Measurements from ENCODE around the gene ABCC11.
"Not testable (repeated sequence)": the region's sequence is repeated elsewhere in the genome, so short reads cannot be mapped to it uniquely, and the experiment has no call there.

ABCC11 gene

DNA sequence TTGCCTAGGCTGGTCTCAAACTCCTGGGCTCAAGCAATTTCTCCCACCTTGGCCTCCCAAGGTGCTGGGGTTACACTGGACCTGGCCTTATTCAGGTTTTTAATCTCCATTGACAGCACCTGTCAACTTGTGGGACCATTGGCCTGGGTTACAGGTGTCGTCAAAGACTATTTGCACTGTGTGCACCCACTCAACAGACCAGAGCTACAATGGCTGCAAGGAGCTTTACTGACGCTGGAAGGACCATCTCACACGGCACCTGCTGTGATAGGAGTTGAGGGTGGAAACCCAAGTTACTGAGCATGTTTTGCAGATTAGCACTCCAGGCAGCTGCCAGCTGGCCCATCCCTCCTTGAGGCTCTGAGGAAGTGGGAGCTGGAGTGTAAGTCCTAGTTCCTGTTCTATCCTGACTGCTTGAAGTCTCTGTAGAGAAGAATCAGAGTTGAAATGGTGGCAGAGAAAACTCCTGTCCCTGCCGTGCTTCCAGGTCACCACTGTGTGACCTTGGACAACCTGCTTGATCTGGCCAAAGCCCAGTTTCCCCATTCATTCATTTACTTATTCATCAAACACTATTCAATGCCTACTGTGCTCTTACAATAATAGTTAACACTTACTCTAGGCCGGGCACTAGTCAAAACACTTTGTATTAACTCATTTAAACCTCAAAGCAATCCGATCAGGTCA, 45.7 kb downstream of the ABCC11 start:
- no peak for DNase-seq

- DNase-seq = no peak
Observed at GRCh38 chr16:48197294-48197693, 50.0 kb downstream of the ABCC11 start.

- peak; percentile 6 for DNase-seq
Observed at GRCh38 chr16:48194828-48195556, 52.3 kb downstream of the ABCC11 start.

- DNase-seq = no peak
Observed at GRCh38 chr16:48193846-48194245, 53.5 kb downstream of the ABCC11 start.

DNA sequence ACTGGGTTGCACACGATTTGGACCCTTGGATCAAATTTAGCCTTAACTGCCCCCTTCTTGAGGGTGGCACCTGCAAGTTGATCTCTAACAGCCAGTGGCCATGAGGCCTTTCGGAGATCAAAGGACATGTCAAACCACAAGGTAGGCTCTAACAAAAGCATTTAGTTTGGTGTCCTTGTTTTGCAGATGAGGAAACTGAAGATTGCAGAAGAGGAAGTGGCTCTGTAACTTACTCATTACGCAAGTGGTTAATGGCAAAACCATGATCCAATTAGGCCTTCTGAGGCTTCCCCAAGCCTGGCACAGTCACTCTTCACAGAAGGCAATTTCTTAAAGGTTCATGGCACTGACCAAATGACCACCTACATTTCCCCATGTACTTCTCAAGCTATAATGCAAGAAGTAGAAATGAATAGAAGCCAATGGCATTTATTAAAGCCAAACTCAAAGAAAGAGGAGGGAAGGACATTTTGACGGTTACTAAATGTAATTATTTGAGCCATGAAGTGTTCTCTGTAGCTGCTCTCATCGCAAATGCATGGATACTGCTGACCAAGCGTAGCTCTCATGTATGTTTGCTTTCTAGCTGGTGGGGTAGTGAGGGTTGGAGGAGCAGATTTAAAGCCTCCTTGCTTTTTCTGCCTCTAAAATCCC, 58.8 kb downstream of the ABCC11 start:
- DNase-seq = no peak

DNA sequence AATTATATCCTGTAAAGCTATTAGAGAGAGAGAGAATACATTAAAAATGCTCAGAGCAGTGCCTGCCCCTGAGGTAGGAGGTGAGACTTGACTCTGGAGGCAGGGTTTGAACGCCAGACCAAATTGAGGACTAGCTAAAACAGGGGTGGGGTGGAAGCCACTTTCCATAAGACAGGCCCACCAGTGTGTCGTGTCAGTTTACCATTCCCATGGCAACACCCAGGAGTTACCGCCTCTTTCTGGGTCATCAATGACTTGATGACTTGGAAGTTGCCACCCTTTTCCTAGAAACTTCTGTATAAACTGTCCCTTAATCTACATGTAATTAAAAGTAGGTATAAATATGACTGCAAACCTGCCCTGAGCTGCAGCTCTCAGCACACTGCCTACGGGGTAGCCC, 59.6 kb downstream of the ABCC11 start:
- DNase-seq = no peak

GRCh38 chr16:48184681-48185080, 62.7 kb downstream of the ABCC11 start:
- DNase-seq = no peak

GRCh38 chr16:48182979-48183537, 64.3 kb downstream of the ABCC11 start:
- DNase-seq = no peak

- DNase-seq = not testable (repeated sequence)
Observed at GRCh38 chr16:48181746-48182520, 65.4 kb downstream of the ABCC11 start.

GRCh38 chr16:48180868-48181480, 66.4 kb downstream of the ABCC11 start:
- no peak for DNase-seq

GRCh38 chr16:48176635-48177408, 70.5 kb downstream of the ABCC11 start:
- no peak for DNase-seq

GRCh38 chr16:48173889-48174288, 73.5 kb downstream of the ABCC11 start:
- no peak for DNase-seq

DNA sequence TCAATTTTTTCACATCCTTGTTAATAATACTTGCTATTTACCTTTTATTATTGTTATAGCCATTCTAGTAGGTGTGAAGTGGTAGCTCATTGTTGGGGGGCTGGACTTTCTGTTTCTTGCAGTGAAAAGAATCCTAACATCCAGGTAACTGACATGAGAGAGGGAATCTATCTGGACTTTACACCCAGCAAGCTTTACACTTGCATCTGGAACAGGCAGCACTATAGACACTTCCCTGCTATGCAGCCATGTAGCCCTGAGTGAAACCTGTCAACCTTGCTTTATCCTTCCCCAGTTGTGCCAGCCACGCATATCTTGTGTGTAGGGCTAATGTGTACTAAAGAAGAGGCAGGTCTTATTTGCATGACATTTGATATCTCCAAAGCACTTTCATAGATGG, 74.7 kb downstream of the ABCC11 start:
- DNase-seq = no peak

DNA sequence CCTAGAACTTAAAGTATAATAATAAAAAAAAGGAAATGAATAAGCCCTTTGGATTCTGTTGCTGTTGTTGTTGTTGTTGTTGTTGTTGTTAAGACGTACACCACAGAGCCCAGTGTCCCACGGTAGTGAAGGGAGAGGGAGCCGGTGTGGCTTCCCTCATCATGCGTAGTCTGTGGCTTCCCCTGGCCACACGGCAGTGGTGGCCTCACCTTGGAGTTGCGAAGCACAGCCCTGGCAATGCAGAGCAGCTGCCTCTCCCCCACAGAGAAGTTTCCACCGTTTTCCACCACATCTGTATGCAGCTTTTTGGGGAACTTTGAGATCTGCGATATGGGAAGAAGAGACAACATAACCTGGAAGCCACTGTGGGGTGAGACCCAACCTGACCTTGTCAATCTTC, 77.4 kb downstream of the ABCC11 start:
- DNase-seq = no peak

GRCh38 chr16:48168075-48168474, 79.3 kb downstream of the ABCC11 start:
- no peak for DNase-seq

GRCh38 chr16:48166617-48167016, 80.7 kb downstream of the ABCC11 start:
- not testable (repeated sequence) for DNase-seq

DNA sequence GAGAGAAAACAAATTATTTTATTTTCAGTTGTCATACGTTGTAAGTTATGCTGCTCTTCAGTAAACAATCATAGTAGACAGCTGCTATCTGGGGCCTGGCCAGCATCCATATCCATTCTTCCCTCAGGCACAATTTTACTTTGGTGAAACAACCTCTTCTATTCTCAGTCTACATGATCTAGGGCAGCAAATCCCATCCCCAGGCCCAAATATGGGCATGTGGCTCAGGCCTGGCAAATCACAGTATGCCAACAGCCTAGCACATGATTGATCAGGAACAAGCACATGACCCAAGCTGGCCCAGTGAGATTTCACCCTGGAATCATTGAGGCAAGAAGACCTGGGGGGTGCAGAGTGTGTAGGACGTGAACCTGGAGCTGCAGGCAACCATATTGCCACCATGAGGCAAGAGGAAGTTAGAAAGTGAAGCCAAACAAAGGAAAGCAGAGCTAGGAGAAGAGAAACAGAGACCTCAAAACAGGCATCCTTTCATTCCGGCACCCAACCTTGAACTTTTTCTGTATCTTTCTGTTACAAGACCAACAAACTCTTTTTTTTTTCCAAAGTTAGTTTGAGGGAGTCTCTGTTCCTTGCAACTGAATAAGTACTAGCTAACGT, 81.3 kb downstream of the ABCC11 start:
- no peak for DNase-seq

- DNase-seq = peak; percentile 42
Observed at GRCh38 chr16:48164907-48165715, 82.2 kb downstream of the ABCC11 start.

DNA sequence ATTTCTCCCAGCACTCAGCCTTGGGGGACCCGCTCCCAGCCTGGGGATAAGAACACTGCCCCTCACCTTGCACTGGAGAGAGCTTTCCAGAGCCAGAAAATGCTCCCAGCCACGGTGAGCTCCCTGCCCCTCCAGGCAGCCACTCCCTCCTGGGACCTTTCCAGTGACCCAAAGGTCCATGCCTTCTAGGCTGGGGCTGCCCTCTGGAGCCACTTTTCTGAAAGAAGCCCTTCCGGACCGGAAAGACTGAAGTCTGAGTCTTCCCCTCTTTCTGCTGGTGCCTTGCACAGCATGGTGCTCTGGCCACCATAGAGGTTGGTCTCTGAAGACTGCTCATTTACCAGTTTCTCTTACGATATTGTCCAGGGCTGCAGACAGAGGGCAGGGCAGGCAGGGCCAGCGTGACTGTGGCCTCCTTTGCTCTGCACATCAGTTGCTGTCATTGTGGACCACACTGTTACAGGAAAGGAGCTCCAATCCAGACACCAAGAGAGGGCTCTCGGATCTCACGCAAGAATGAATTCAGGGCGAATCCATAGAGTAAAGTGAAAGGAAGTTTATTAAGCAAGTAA, 84.4 kb downstream of the ABCC11 start:
- DNase-seq = no peak
